C4-2B (cell line): ENCODE measurements around the gene NANP.

Experiments
- H3K27ac ChIP-seq: fragments of 450-650 bp; 2 replicates; pipeline ENCODE4 v1.5.1; 2017
- ZFX ChIP-seq: fragments of 450-650 bp; IDR thresholded peaks from 2 replicates; pipeline ENCODE4 v1.6.1; 2017
- TF ChIP-seq, protein P1 (sequence below): fragments of 450-650 bp; conservative IDR thresholded peaks from 2 replicates; pipeline ENCODE4 v1.5.1; 2017; ENCODE audit warnings: mild to moderate bottlenecking

Gene NANP

DNA sequence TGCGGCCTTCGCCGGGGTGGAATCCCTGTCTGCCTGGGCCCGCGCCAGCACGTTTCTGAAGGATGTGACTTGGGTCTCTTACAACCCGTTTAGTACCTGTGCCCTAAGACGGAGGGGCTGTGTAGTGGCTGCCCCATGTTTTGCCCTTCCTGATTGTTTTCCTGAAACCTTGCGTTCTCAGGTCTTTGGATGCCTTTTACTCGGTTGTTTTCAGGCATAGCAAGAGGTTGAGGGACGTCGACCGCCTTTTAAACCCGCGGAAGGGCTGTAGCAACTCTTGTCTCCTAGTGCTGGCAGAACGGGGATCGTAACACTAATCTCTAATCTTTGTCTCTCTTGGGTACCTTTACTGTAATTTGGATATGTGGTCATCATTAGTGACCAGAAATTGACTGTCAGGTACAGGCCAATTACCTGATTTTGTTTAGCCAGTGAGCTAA, 706 bp upstream of the NANP start:
- peak; percentile 23; the same call in 1 of the 2 replicates for TF ChIP-seq ZFX
- TF ChIP-seq, protein P1, sequence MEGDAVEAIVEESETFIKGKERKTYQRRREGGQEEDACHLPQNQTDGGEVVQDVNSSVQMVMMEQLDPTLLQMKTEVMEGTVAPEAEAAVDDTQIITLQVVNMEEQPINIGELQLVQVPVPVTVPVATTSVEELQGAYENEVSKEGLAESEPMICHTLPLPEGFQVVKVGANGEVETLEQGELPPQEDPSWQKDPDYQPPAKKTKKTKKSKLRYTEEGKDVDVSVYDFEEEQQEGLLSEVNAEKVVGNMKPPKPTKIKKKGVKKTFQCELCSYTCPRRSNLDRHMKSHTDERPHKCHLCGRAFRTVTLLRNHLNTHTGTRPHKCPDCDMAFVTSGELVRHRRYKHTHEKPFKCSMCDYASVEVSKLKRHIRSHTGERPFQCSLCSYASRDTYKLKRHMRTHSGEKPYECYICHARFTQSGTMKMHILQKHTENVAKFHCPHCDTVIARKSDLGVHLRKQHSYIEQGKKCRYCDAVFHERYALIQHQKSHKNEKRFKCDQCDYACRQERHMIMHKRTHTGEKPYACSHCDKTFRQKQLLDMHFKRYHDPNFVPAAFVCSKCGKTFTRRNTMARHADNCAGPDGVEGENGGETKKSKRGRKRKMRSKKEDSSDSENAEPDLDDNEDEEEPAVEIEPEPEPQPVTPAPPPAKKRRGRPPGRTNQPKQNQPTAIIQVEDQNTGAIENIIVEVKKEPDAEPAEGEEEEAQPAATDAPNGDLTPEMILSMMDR: no peak
- peak overlapping the region; percentile 100 for H3K27ac ChIP-seq

DNA sequence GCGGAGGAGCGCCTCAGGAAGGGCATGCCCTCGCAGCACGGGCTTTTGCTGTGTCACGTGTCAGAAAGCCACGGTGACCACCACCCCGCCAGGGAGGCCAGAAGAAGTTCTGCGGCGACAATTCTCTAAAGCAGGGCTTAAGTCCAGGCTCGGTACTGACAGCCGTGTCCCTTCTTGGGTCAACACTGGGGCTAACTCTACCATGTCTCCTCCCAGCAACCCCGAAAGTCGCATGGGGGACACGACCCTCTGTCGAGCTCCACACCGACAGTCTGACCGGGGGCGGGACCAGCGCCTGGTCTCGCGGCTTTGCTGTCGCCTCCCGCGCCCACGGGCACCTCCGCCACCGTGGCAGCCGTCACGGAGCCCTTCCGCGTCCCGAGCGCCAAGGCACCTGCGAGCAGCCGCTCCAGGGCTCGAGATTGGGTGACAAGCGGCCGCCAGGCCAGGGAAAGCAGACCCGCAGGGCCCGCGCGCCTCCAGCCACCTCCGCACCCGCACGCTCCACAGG, 534 bp downstream of the NANP start:
- peak overlapping the region; percentile 100 for H3K27ac ChIP-seq
- TF ChIP-seq ZFX: no peak
- TF ChIP-seq, protein P1: no peak

DNA sequence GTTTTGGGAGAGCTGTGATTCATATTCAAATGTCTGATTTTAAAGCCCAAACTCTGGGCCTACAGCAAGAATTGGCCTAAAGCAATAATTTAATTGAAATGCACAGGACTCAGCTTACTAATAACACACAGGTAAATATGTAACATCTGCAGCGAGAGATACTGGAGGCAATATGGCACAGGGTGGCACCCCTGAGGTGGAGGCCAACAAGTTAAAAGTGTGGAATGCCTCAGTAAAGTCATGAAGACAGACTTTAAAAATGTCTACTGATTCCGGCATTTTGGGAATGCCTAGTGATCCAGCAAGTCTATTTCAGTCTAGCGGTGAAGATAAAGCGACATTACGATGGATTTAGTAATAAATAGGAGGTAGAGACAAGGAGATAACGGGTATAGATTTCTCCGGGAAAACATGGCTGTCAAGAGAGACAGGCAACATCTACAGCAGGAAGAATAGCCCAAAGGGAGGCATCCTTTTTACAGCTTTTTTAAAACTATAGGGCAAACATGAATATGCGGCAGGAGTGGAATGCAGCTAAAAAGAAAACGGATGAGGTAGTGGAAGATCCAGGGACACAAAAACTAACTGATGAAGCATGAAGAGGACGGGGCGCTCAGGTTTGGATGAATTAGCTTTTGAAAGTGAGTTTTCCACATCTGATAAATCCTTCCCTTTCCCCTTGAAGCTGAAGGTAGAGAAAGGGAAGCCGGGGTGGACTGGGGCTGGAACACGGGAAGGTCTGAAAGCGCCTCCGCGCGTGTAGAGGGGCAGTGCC, 1.2 kb downstream of the NANP start:
- peak overlapping the region; percentile 100 for H3K27ac ChIP-seq
- TF ChIP-seq, protein P1: 0 out of 2 replicates have a peak, but pooled peaks have one; percentile 3
- TF ChIP-seq ZFX: no peak

DNA sequence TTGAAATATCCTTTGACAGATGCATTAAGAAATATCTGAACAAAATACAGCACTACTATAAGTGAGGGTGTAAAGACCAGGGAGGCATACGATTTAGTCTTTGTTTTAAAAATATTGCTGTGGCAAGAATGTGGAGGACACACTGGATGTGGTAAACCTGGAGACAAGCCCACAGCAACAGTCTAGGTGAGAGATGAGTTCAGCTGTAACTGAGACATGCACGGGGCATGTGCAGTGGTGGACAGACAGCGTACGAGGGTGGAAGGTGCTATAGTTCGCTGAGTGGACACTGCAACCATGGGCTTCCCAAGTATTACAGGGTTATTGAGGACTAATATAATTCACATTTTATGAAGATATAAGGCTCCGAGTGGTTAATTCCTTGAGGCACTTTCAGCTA, 1.8 kb downstream of the NANP start:
- peak overlapping the region; percentile 100; the same call in 1 of the 2 replicates for H3K27ac ChIP-seq
- TF ChIP-seq ZFX: no peak
- TF ChIP-seq, protein P1: no peak

DNA sequence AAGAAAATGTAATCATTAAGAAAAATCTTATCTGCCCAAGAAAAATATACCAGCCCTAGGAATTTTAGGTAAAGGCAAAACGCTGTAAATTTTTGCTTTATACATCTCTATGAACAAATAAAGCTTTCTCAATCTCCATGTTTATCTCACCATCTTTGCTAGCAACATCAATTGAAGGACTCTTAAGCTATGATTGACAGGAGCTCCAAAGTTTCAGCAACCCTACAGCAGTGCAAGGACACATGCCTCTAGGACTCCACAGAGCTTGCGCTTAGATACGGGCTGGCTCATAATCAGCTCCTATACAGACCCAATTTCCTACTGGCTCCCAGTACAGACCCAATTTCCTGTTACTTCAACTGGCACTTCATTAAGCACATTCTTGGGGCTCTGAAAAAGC, 4.3 kb downstream of the NANP start:
- TF ChIP-seq ZFX: no peak
- TF ChIP-seq, protein P1: no peak
- H3K27ac ChIP-seq: no peak overlapping the region

DNA sequence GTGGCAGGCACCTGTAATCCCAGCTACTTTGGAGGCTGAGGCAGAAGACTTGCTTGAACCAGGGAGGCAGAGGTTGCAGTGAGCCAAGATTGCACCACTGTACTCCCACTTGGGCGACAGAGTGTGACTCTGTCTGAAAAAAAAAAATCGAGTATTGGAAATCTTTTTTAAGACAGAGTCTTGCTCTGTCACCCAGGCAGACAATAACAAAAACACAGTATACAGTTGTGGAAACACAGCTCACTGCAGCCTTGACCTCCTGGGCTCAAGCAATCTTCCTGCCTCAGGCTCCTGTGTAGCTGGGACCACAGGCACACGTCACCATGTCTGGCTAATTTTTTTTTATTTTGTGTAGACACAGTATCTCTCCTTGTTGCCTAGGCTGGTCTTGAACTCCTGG, 15.0 kb downstream of the NANP start:
- TF ChIP-seq, protein P1: no peak
- TF ChIP-seq ZFX: no peak
- H3K27ac ChIP-seq: no peak overlapping the region

DNA sequence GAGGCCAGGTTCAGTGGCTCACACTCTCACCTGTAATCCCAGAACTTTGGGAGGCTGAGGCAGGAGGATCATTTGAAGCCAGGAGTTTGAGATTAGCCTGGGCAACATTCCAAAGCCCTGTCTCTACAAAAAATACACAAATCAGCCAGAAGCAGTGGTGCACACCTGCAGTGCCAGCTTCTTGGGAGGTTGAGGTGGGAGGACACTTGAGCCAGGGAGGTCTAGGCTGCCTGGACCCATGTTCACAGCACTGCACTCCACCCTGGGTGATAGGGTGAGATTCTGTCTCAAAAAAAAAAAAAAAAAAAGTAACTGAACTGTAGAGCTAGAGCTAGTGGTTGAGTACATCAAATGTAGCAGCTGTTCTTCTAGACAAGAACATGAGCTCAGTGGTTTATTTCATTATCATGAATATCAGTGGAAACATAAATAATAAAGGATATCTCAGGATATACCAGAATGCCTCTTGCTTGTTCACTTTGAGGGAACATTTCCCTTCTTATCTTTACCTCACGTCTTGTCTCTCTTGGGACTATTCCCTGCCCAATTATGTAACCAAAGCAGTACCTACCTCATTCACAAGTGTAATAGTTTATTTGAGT, 17.6 kb downstream of the NANP start:
- no peak overlapping the region for H3K27ac ChIP-seq
- TF ChIP-seq, protein P1: no peak
- no peak for TF ChIP-seq ZFX
